ENCODE data around the gene TBC1D2B.

TBC1D2B gene

GRCh38 chr15:78093242-78094020 lies 15.9 kb upstream of the TBC1D2B start:
- no peak for DNase-seq

- DNase-seq, result no peak
Observed at GRCh38 chr15:78092261-78093041, 14.9 kb upstream of the TBC1D2B start, which contains the start of gene SH2D7. TSS of gene SH2D7 (plus strand) at chr15:78092561. CDS start at chr15:78092585, 24 bp downstream.

DNA sequence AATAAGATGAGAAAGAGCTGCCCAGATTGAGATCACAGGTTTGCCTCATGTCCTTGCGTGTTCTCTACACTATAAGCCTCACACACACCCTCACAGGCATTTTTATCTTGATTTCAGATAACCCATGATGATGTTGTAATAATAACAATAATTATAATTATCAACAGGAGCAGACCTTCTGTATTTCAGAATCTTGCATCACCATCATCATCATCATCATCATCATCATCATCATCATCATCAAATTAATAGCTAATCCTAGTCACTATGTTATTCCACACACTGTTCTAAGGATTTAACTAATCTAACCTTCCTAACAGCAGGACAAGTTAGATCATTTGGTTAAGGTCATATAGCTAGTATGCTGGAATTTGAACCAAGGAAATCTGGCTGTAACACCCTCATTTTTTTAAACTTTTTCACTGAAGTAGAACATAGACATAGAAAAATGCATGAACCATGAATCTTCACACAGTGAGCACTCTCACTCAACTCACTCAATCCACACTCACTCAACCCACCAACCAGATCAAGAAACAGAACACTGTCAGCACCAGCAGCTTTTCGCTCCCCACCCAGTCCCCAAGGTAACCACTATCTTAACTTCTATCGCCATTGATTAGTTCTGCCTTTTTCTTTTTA lies 13.0 kb upstream of the TBC1D2B start:
- no peak for DNase-seq

- DNase-seq, result no peak
Observed at GRCh38 chr15:78088773-78089080, 11.2 kb upstream of the TBC1D2B start.

GRCh38 chr15:78087951-78088772 lies 10.7 kb upstream of the TBC1D2B start:
- no peak for DNase-seq

GRCh38 chr15:78085928-78086327 lies 8.4 kb upstream of the TBC1D2B start:
- DNase-seq, result no peak

DNA sequence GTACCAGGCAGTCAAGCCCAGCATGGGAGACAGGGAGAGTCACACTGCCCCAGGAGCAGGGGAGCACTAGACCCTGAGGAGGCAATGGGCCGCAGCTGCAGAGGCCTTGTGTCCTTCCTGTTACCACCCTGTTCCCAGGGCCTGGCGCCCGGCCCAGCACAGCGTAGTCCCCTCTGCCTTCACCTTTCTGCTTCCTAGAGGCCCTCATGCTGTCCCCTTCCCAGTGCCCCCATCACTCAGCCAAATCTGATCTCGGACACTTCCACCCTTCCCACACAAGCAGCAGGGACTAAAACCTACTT lies 6.9 kb upstream of the TBC1D2B start:
- DNase-seq, result no peak

- no peak for DNase-seq
Observed at GRCh38 chr15:78083687-78084448, 6.4 kb upstream of the TBC1D2B start.

DNA sequence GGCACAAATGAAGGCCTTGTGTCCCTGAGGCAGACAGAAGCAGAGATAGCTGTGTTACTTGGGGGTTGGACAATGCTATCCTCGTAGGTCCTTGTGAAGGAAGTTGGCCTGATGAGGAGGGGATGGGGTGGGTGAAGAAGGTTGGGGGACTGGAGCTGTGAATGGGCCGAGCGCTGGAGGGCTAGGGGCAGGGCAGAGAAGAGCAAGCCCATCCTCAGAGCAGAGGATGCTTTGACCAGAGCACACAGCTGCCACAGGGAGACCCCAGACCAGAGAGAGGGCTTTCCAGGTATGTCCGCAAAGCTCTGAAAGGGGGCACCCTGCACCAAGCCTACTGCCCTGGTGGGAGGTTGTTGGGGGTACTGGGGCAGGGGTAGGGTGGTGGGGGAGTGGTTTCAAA lies 5.7 kb upstream of the TBC1D2B start:
- DNase-seq, result no peak

DNA sequence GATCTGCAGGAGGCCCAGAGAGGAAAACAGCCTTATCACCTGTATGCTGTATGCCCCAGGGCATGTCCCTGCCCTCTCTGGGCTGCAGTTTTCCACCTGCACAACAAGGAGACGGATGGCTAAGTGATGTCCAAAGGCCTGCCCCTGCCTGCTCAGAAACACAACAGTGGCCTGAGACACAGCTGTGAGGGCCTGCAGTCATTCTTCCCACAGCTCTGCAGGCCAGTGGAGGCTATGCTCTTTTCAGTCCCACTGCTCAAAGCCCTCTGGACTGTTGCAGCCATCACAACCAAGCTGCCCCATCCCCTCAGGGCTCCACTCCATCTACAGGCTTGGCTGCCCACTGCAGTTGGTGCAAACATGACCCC lies 5.2 kb upstream of the TBC1D2B start:
- no peak for DNase-seq

GRCh38 chr15:78082106-78082742 lies 4.7 kb upstream of the TBC1D2B start:
- DNase-seq, result no peak

- no peak for DNase-seq
Observed at GRCh38 chr15:78080088-78080460, 2.6 kb upstream of the TBC1D2B start.

DNA sequence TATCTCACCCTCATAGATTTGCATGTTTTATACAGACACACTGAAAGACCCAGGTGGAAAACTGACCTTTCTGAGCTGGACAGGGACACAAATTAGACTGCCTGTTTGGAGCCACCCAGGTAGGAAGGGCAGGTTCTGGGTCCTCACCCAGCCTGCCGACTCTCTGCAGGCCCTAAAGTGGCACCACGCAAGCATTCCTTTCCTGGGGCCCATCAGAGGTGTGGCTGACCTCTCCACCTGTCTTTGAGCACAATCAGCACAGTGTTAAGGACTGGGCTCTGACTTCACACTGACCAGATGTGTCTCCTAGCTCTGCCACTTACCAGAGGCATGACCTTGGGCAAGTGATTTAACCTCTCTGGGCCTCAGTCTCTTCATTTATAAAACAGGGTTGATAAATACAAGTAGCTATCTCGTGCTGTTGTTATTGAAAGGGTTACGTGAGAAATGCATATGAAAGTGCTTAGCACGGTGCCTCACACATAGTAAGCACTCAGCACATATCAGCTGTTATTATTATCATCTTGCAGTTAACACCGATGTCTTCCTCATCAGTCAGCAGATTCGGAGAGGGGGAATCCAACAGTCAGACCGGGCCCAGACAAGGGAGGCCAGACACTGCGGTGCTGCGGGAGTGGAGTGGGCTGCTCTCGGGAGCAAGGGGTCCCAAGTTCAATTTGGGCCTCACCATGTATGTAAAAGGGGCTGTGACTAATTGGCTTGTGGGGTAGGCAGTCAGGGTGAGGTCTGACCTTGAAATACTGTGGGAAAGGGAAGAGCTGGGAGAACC lies 2.0 kb upstream of the TBC1D2B start:
- DNase-seq, result no peak

DNA sequence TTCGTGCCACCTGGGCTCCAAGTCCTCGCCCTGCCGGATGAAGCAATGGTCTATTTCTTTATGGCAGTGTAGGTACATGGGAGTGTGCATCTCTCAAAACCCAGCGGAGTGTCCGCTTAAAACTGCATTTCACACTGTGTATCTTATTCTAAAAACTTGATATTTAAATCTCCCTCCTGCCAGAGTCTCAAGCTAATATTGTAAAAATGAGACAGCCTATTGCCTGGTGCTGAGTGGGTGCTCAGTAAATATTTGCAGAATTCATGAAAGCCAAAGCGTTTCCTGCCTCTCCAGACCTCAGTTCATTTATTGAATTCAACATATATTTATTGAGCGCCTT lies 330 bp upstream of the TBC1D2B start:
- DNase-seq, result no peak

DNA sequence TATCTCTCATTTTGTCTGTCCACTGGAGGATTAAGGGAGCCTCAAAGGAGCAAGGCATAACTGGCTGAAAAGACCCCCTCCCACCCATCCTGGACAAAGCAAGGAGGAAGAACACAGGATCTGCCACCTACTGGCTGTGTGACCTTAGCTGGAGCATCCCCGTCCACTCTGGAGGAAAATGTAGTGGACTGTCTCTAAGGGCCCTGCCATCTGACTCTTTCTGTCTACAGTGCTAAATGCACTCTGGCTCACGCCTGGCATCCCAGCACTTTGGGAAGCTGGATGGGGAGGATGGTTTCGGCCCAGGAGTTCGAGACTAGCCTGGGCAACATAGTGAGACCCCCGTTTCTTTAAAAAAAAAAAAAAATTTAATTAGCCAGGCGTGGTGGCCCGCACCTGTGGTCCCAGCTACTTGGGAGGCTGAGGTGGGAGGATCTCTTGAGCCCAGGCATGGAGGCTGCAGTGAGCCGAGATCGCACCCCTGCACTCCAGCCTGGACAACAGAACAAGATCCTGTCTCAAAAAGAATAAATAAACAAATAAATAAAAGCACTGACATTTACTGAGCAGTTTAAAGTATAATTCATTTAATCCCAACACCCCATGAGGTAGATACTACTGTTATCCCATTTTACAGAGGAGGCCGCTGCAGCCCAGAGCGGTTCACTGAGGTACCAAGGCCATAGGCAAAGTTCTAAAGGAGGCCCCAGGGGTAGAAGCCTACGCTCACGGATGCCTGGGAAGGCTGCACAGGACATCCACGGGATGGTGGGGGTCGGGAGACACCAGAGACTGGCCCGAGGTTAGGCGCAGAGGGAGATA lies 1.1 kb downstream of the TBC1D2B start:
- DNase-seq, result no peak

- no peak for DNase-seq
Observed at GRCh38 chr15:78075490-78076230, 1.9 kb downstream of the TBC1D2B start.

DNA sequence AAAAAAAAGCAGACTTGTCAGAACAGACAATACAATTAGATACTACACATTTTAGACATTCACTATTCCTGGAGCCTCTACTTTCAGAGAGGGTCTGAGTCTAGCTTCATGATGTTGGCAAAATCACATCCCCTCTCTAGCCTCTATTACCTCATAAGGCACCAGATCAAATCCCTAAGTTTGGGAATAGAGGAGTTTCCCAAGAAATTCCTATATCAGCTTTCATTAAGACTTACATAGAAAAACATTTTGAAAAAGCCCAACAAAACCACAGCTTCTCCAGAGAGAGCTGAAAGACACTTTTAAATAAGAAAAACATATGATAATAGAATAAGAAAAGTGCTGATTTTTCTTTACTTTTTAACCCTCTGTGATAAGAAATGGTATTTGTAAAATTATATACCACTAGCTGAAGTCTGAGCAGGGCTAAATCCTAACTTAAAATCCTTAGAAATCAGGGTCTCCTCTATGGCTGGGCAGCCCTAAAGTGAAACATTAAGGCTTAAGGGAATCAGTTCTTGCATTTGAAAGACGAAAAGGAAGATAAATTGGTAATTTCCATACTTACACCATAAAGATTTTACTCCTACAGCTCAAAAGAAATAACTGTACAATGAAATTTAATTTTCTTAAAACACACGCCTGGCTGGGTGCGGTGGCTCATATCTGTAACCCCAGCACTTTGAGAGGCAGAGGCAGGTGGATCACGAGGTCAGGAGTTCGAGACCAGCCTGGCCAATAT lies 4.3 kb downstream of the TBC1D2B start:
- no peak for DNase-seq

DNA sequence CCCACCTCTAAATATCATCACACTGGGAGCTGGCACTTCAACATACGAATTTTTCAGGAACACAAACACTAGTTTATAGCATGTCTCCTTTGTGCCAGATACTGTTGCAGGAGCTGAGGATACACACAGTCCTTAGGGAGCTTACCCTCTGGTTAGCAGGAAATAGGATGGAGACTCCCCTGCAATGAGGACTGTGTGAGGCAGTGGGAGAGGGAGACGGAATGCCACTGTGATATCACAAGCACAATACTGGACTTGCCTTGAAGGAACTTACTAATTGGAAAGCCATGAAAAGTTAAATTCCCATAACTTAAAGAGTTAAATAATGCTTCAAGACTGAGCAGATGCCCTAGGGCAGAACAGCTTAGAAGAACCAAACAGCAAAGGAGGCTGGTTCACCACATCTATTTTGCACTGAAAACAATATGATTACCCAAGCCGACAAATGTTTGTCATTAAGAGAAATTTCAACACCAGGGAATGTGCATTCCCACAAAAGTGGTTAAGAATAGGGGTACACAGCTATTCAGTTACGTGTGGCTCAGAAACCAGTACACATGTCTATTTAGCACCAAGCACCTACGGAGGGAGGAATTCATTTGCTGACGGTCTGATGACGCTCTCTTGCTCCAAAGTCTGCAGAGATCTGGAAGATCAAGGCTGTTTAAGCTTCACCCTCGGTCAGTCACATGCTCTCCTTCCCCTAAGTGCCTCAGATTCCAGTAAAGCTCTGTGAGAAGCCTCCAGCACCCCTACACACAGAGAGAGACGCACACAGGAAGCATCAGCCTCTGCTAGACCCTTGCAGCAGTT lies 5.2 kb downstream of the TBC1D2B start:
- DNase-seq, result peak; percentile 44
